GM21526 (cell line): ENCODE data around the gene DOLK.
"Not testable (repeated sequence)": the region's sequence is repeated elsewhere in the genome, so short reads cannot be mapped to it uniquely, and the experiment has no call there.

ENCODE experiments used
- ATAC-seq: cut with Tn5 transposase; IDR thresholded peaks from one replicate; pipeline ENCODE4 v1.9.1; 2021; ENCODE audit warnings: moderate library complexity; ENCODE audit not compliant: unreplicated experiment, low FRiP score

Gene DOLK

DNA sequence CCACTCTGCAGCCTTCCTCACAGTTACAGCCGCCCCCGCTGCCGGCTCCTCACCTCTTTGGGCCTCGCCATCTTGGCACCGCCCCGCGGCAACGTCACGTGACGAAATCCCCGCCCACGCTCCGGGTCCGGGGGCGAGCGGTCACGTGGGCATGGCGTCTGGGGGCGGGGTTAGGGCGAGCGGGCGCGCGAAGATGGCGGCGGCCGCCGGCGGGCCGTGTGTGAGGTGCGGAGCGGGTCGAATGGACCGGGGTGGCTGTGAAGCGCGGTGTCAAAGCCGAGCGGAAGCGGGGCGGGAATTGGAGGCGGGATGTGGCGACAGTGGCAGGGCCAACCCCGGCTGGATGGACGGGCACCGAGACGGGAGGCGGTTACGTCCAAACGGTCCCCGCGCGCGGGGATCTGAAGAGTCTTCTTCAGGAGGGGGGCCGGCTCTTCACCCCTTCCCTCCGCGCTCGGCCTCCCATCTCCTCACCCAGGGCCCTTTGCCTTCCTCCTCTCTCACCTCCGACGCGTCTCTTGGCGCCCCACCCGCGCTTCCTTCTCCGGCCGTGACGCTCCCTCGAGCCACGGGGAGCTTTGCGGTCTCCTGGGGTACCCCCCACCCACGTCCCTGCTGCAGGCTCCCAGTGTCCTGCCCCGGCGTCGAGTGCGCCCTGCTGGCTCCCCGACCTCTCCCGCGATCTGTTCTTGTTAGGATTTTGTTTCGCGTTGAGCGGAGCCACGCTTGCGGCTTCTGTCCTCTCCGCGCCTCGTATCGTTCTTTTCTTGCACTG, at the start of gene DOLK, which contains the start of gene NUP188:
Gene DOLK (minus strand): TSS at position 77 of the 775 bp plus-strand sequence. CDS start 300 bp downstream, outside the sequence.
Gene NUP188 (plus strand): TSS at position 173 of the 775 bp plus-strand sequence. CDS start 21 bp downstream, at position 194.
- ATAC-seq = peak; percentile 64

DNA sequence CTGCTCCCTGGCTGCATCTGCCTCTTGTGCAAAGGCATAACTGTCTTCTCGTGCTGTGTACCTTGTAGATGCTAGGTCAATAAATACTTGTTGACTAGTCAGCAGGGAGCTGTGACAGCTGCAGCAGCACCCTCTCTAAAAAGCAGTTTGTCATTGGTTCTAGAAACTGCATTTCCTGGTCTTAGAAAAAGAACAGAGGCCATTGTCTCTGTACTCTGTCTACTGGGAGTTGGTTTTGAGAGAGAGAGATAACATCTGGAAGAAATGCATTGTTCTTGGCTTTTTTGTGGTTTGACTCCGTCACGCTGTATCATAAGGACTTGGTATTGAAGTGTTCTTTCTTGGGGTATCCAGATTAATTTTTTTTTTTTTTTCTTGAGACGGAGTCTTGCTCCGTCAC, 48.4 kb upstream of the DOLK start:
- ATAC-seq = no peak

DNA sequence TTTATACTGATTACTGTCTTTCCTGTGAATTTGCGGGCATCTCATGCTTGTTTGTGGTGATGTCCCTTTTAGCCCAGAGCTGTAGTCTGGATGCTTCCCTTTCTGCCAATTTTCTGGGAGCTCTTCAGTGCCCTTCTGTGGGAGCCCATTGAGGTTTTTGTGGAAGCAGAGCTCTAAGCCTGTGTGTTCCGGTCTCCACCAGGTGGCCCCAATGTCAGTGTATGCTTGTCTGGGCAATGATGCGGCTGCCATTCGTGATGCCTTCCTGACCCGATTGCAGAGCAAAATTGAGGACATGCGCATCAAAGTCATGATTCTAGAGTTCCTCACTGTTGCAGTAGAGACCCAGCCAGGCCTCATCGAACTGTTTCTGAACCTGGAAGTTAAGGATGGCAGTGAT, 45.6 kb upstream of the DOLK start:
- no peak for ATAC-seq

DNA sequence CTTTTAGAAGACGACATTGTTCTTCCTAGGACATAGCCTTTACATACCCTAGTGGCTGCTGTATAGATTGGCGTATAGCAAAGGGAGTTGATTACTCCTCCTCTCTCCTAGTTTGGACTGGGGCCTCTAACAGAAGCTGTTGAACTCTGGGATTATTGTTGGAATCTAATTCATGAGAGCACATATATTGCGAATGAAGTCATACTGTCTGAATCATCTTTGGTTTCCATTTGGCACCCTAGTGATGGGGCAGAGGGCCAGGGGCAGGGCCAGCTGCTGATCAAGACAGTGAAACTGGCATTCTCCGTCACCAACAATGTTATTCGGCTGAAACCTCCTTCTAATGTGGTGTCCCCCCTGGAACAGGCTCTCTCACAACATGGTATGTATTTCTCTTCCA, 40.4 kb upstream of the DOLK start:
- ATAC-seq = no peak

DNA sequence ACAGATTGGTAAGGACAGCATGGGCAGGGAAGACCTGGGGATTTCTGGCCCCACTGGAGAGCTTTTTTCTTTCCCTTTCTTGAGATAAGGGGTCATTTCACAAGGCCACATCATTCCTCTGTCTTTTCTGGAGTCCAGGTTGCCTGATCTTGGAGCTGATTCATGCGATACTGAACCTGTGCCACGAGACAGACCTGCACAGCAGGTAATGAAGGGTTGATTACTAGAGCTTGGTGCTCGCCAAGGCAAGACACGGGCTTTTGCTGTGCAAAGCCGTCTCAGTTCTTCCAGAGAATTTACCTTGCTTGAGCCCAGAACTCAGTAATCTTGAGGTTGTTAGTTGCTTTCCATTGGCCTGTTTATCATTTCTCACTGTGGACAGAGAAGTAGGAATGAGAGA, 39.3 kb upstream of the DOLK start:
- ATAC-seq = no peak

DNA sequence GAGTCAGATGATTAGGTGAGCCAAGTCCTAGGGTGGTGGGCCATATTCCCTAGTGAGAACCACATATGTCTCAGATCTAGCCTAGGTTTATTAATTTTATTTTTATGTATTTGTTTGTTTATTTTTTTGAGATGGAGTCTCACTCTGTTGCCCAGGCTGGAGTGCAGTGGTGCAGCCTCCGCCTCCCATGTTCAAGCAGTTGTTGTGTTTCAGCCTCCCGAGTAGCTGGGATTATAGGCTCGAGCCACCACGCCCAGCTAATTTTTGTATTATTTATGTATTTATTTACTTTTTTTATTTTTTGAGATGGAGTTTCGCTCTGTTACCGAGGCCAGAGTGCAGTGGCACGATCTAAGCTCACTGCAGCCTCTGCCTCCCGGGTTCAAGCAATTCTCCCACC, 36.1 kb upstream of the DOLK start:
- no peak for ATAC-seq

DNA sequence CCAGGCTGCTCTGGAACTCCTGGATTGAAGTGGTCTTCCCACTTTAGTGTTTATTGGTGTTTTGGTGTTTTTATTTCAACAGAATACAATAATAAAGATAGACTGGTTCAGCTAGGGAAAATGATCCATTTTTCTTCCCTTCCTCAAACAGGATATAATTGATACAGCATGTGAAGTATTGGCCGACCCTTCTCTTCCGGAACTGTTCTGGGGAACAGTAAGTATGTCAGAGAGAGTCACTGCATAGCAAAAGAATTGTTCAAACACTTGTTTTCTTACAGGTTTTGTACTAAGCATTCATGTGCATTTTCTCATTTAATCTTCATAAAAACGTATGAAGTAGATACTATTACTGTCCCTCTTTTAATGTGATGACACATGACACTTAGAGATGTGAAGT, 31.7 kb upstream of the DOLK start:
- no peak for ATAC-seq

DNA sequence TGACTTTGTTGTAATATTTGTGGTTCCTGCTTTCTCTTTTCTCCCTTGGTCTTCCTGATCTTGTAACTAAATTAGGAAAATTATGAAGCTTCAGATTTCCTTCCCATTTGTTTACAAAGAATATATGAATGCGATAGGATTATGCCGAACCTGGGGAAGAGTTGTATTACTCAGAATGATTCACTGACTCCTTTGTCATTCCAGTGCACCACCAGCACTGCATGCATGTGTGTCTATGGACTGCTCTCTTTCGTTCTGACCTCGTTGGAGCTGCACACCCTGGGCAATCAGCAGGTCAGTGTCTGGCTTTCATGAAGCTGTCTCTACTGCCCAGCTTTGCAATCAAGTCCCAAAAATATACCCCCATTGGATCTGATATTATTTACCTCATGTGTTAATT, 25.6 kb upstream of the DOLK start:
- no peak for ATAC-seq

DNA sequence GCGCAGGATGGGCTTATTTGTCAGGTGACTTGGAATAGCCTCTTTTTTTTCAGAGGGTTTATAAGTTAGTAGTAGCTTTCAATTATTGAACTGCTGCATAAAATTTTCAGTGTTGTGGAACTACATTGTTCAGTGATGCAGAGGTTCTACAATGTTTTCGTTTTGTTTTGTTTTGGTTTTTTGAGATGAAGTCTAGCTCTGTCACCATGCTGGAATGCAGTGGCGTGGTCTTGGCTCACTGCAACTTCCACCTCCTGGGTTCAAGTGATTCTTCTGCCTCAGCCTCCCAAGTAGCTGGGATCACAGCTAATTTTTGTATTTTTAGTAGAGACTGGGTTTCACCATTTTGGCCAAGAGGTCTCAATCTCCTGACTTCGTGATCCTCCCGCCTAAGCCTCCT, 22.1 kb upstream of the DOLK start:
- no peak for ATAC-seq

DNA sequence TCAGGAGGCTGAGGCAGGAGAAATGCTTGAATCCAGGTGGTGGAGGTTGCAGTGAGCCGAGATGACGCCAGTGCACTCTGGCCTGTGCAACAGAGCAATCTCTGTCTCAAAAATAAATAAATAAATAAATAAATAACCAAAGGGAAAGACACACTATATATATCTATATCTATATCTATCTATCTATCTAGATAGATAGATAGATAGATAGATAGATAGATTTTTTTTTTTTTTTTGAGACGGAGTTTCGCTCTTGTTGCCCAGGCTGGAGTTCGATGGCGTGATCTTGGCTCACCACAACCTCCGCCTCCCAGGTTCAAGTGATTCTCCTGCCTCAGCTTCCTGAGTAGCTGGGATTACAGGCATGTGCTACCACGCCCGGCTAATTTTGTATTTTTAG, 14.0 kb upstream of the DOLK start:
- not testable (repeated sequence) for ATAC-seq

DNA sequence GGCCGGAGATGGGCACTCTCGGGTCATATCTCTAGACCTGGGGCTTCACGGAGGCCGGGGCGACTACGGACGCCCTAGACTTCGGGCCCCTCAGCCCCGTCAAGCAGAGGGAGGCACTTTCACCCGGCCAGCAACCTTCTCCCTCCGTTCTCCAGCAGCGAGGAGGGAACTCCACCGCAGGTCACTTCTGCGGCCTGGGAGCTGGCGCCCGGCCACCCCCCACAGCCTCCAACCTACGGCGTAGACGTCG, 201 bp downstream of the DOLK start:
- no peak for ATAC-seq

DNA sequence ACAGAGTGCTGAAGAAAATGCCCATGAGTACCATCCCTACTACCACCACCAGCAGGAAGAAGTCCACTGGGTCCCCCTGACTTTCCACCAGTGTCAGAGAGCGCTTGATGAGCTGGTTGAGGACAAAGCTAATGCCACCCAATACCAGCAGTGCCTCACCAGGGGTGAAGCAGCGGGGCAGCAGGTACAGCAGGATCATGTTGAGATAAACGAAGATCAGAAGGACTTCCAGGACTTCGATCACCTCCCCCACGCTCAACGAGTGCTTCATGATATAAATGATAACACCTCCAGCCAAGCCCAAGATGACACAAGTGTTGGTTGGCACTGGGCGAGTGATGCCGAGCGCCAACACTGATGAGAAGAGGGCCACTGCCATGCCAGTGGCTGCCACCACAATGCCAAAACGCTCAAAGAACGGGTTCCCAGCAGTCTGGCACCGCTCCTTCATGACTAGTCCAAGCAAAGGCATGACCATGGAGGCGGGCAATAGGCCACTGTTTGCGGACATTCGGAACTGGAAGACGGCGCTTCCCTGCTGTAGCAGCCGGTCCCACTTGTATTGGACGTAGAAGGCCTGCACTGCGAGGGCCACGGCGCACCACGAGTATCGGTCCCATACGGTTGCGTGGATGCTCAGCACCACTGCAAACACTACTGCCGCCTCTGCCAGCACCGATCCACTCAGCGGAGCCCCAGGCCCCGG, 679 bp downstream of the DOLK start:
- ATAC-seq = no peak

DNA sequence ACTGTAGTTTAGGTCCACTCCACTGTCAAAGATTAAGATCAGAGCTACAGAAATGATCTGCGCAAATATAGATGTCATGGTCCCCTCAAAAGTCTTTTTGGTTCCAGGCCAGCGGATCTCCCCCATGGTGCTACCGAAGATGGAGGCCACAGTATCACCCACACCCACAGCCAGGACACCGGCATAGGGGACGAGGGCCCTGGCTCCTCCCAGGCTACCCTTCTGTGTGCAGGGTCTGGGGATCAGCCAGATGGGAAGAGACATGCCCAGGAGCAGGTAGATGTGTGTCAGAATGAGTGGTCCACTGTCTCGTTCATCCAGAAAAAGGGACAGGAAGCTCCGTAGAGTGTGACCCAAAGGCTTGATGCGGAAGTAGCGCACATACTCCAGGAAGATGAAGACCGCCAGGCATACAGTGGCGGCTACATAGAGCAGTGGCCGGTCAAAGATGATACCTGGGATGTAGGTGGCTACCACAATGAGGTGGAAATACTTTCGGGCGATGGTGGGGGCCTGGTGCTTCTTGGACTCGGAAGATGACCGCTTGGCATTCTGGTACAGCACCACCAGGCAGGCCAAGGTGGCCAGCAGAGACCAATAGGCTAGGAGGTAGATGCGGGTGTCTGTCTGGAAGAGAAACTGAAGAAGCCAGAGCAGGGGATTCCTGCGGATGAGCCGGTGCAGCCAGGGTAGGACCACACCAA, 1.5 kb downstream of the DOLK start:
- no peak for ATAC-seq

DNA sequence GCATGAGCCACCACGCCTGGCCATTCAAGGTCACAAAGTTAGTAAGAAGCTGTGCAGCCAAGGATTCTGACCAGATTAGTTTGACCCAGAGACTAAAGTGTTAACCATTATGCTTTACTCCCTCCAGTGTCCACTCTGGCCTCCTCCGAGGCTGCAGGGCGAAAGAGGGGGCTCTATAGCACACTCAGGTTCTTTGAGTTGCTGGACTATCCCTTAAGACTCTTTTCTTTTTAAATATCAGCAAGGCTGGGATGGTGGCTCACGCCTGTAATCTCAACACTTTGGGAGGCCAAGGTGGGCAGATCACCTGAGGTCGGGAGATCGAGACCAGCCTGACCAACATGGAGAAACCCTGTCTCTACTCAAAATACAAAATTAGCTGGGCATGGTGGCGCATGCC, 2.4 kb downstream of the DOLK start:
- not testable (repeated sequence) for ATAC-seq

DNA sequence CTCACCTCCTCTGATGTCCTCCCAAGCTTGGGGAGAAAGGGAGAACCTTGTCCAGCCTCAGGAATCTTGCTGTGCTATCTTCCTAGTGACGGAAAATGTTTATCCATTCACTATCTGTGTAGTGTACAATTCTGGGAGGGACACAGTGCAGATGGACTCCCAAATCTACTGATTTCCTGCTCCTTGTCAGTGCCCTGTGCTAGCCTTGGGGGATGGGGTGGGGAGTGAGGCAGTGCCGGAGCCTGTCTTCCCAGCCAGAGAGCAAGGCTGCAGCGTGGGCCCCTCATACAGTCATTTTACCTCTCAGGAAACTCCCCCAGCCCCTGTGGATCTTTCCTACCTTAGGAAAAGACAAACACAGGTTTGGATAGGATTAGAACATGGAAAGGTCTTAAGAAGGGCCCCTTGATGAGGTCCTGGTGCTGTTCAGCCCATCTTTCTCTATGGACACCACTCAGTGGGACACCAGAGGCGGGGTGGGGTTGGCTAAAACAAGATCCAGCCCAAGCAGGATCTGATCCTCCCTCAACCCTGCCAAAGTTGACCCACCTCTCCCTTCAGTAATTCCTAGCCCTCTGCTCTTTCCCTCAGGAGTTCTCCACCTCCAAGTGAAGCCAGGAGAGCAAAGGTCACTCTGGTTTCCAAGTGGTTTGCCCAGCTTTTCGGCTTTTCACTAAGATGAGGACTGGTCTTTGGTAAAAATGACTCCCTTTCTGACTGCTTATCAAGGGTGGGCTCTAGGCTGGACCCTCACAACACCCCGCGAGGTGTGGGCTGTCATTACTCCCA, 3.4 kb downstream of the DOLK start:
- no peak for ATAC-seq

DNA sequence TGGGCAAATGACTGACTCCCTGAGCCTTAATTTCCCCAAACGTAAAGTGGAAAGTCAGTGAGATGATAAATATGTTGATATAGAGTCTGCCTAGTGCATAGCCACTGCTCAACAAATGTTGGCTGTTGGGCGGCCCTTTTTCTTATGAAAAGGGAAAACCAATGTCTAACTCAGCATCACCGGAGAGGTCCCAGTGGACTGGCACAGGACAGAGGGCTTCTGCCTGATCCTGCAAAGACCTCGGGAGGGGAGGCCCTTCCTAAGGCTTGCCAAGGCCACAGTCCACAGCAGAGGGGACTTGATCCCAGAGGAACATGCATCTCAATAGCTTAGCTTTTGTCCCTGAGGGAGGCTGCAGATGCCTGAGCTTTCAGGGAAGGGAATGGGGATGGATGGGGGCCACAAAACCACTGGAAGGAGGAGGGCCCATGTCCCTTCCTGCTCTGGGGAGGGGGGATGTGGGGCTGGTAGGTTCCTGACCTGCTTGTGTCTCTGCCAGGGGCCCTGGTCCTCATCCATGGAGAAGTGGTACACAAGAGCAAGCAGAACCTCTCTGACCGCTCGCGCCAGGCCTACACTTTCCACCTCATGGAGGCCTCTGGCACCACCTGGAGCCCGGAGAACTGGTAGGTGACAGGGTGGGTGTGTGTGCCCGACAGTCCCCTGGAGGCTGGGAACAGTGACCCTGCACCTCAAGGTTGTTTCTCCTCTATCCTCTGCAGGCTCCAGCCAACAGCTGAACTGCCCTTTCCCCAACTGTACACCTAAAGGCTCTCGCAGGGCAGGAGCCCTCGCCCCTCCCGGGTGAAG, 6.3 kb downstream of the DOLK start:
- ATAC-seq = no peak

DNA sequence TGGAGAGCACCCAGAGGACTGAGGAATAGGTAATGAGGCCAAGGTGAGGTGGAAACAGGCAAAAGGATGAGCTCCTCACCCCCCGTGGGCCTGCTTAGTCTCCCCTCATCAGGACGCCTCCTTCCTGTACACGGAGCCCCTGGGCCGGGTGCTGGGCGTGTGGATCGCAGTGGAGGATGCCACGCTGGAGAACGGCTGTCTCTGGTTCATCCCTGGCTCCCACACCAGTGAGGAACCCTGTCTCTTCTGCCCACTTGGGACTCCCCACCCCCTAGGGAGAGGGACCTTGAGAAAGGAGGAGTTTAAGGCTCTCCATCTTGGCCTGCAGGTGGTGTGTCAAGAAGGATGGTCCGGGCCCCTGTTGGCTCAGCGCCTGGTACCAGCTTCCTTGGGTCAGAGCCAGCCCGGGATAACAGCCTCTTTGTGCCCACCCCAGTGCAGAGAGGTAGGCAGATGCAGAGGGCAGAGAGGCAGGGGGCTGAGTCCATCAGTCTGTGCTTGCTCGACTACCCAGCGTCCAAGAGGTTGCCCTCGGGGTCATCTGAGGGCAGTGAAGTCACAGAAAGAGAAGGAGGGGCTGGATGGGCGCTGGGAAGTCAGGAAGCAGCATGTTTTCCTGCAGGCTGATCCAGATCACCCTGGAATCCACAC, 7.0 kb downstream of the DOLK start:
- ATAC-seq = no peak

DNA sequence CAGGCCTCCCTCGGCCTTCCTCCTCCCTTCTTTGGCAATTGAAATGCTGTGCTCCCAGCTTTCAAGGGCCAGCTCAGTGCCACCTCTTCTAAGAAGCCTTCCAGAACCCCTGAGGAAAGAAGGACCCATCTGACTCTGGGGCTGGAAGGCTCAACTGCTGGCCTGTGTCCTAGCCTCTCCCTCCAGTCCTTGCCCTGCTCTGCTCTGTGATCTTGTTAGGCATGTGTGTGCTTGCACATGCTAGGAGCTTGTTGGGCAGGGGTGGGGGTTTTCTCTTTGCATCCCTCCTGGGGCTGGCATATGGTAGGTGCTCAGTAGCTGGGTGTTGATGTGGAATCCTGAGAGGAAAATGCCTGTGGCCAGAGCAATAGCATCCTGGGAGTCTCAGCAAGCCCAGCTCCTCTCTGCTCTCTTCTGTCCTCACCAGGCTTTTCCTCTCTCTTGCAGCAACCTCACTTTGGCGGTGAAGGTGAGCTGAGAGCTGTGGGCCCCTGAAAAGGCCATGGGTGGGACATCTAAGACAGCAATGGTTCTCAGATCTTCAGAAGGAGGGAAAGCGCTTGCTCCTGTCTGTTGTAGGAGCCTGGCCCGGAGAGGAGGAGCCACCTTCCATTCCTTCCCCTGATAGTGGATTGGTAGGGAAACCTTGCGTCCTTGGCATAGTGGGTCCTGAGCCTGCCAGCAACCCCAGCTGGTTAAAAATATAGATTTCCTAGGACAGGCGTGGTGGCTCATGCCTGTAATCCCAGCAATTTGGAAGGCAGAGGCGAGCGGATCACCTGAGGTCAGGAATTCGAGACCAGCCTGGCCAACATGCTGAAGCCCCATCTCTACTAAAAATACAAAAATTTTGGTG, 9.9 kb downstream of the DOLK start:
- no peak for ATAC-seq
